Endothelial cell of umbilical vein (primary cell): Measurements from ENCODE around the gene ERCC1. TPM values are rescaled to one million over a fixed set of nuclear protein-coding genes. Genes with fewer than 3 reads are reported as not detected.

Experiments
- BruUV-seq: library from RNA; stranded (reverse); fragments of 400-500 nt; replicated peaks from 2 replicates; lab custom pipeline; 2021; lab: Mats Ljungman, UMichigan
- CTCF ChIA-PET: fragments of 300-600, 350-600 bp; sonication (Branson Sonifier 250); formaldehyde crosslinking; loops from one replicate; lab custom pipeline; 2021; ENCODE audit warnings: antibody characterized with exemption, inconsistent platforms; lab: Charles Lee
- POLR2A ChIA-PET: fragments of 300-600, 350-600 bp; sonication (Branson Sonifier 250); formaldehyde crosslinking; loops from one replicate; lab custom pipeline; 2021; ENCODE audit warnings: antibody characterized with exemption, inconsistent platforms; lab: Charles Lee
- DNase-seq: peaks from one replicate; pipeline ENCODE4 v3.0.0-alpha.2; 2011; ENCODE audit warnings: low read depth, low spot score
- FAIRE-seq: peaks from 2 replicates; lab custom pipeline; 2011; peaks lifted over from hg19 to GRCh38; lab: Jason Lieb, UNC
- H2AFZ ChIP-seq: 2 replicates; pipeline ENCODE4 v1.6.0; 2012; ENCODE audit warnings: low read depth, low read length, control low read depth, inconsistent platforms
- H3K27ac ChIP-seq: 2 replicates; pipeline ENCODE4 v1.5.1; 2011; ENCODE audit warnings: low read depth, mild to moderate bottlenecking, control low read depth, low read length, moderate library complexity; ENCODE audit not compliant: insufficient read depth
- H3K27me3 ChIP-seq, 2 experiments: 2 replicates each; pipeline versions ENCODE4 v1.6.0 to v1.6.1; 2011; ENCODE audit warnings: low read length in 2 of 2, mixed read lengths in 1 of 2; ENCODE audit not compliant: control insufficient read depth in 2 of 2, insufficient read depth in 2 of 2
- H3K36me3 ChIP-seq, 2 experiments: 2 replicates in 1 of 2; 3 replicates in 1 of 2; pipeline ENCODE4 v1.5.1; 2011; ENCODE audit warnings: low read length in 2 of 2, mild to moderate bottlenecking in 1 of 2, moderate library complexity in 1 of 2; ENCODE audit not compliant: control insufficient read depth in 2 of 2, insufficient read depth in 2 of 2; ENCODE audit errors: extremely low read depth in 1 of 2
- H3K4me1 ChIP-seq: 3 replicates; pipeline ENCODE4 v1.5.1; 2011; ENCODE audit warnings: mild to moderate bottlenecking, low read length; ENCODE audit not compliant: control insufficient read depth, insufficient read depth; ENCODE audit errors: extremely low read depth
- H3K4me2 ChIP-seq: 2 replicates; pipeline ENCODE4 v1.6.1; 2011; ENCODE audit warnings: low read length, control low read depth, mixed read lengths; ENCODE audit not compliant: insufficient read depth
- H3K4me3 ChIP-seq, 3 experiments: fragments of 200-600 bp in 1 of 3; sonication (generic), shearing (Covaris generic) in 1 of 3; replicated peaks in 1 of 3; 2 replicates each; pipeline ENCODE4 v1.5.1; 2011 to 2016; ENCODE audit warnings: control low read depth in 3 of 3, low read length in 3 of 3, mild to moderate bottlenecking in 2 of 3, inconsistent platforms in 1 of 3, low read depth in 1 of 3, moderate library complexity in 1 of 3; ENCODE audit not compliant: insufficient read depth in 1 of 3
- H3K79me2 ChIP-seq: 2 replicates; pipeline ENCODE4 v1.6.0; 2012; ENCODE audit warnings: low read length, inconsistent platforms; ENCODE audit not compliant: control insufficient read depth, insufficient read depth
- H3K9ac ChIP-seq: replicated peaks from 2 replicates; pipeline ENCODE3; 2011; ENCODE audit warnings: low read length, control low read depth; ENCODE audit not compliant: insufficient read depth; ENCODE audit errors: extremely low read depth
- H3K9me1 ChIP-seq: replicated peaks from 3 replicates; pipeline ENCODE4 v1.6.0; 2011; ENCODE audit warnings: mild to moderate bottlenecking, low read length; ENCODE audit not compliant: control insufficient read depth, insufficient read depth; ENCODE audit errors: extremely low read depth
- H3K9me3 ChIP-seq: replicated peaks from 2 replicates; pipeline ENCODE4 v1.5.1; 2012; ENCODE audit warnings: low read length, inconsistent platforms; ENCODE audit not compliant: control insufficient read depth, insufficient read depth
- H4K20me1 ChIP-seq: replicated peaks from 2 replicates; pipeline ENCODE3; 2011; ENCODE audit warnings: mild to moderate bottlenecking, low read length; ENCODE audit not compliant: control insufficient read depth, insufficient read depth; ENCODE audit errors: extremely low read depth
- CTCF ChIP-seq, 2 donors: IDR thresholded peaks; 1 replicate in 1 of 2; 2 replicates in 1 of 2; pipeline ENCODE4 v1.5.1; 2011; ENCODE audit warnings: low read length in 2 of 2, mild to moderate bottlenecking in 2 of 2, moderate library complexity in 2 of 2, control low read depth in 1 of 2, inconsistent platforms in 1 of 2, low read depth in 1 of 2; ENCODE audit not compliant: insufficient read depth in 1 of 2; ENCODE audit errors: extremely low read depth in 1 of 2
- EZH2 ChIP-seq: IDR thresholded peaks from 2 replicates; pipeline ENCODE4 v1.6.1; 2012; ENCODE audit warnings: borderline replicate concordance, low read depth, mild to moderate bottlenecking, moderate library complexity, low read length, inconsistent platforms; ENCODE audit not compliant: severe bottlenecking
- FOS ChIP-seq: IDR thresholded peaks from 2 replicates; pipeline ENCODE4 v1.6.1; 2011; ENCODE audit warnings: mild to moderate bottlenecking, low read length, moderate library complexity, borderline replicate concordance; ENCODE audit not compliant: insufficient read depth
- GATA2 ChIP-seq: IDR thresholded peaks from 2 replicates; pipeline ENCODE4 v1.7.0; 2011; ENCODE audit warnings: low read depth, mild to moderate bottlenecking, moderate library complexity, mixed read lengths, low read length; ENCODE audit not compliant: insufficient read length, insufficient read depth
- JUN ChIP-seq: IDR thresholded peaks from 2 replicates; pipeline ENCODE4 v1.6.1; 2011; ENCODE audit warnings: borderline replicate concordance, low read depth; ENCODE audit not compliant: insufficient read length, insufficient read depth
- MYC ChIP-seq: IDR thresholded peaks from one replicate; pipeline ENCODE4 v1.6.1; 2011; ENCODE audit warnings: mild to moderate bottlenecking, low read depth, low read length
- POLR2A ChIP-seq: IDR thresholded peaks from 2 replicates; pipeline ENCODE4 v1.6.1; 2012; ENCODE audit warnings: low read depth, mild to moderate bottlenecking, control low read depth, low read length
- POLR2AphosphoS5 ChIP-seq: IDR thresholded peaks from 2 replicates; pipeline ENCODE4 v1.6.1; 2012; ENCODE audit warnings: low read depth, mild to moderate bottlenecking, control low read depth, low read length, moderate library complexity; ENCODE audit not compliant: insufficient read depth
- dilution Hi-C: fragments of 300-500 bp; cut with MboI; formaldehyde crosslinking; loops from one replicate; pipeline ENCODE4 v1.15.0; 2019; ENCODE audit warnings: low sequenced_read_pairs; ENCODE audit not compliant: extremely low pct_ligation_motif_present
- intact Hi-C: fragments of 100-400 bp; cut with micrococcal nuclease; formaldehyde crosslinking; loops from one replicate; pipeline ENCODE4 v1.10.0; 2022
- polyA plus RNA-seq, 4 experiments: library from polyadenylated mRNA; depleted of rRNA in 3 of 4; stranded (reverse) in 3 of 4; unstranded in 1 of 4; fragments of >200 nt; gene quantifications; 2 replicates each; pipeline versions ENCODE4 v1.2.1 to v1.2.3, GENCODE V29; 2011 to 2012; ENCODE audit warnings: missing spikeins in 1 of 4
- total RNA-seq: library from RNA; stranded (reverse); gene quantifications from 2 replicates; pipeline ENCODE4 v1.2.3, GENCODE V29; 2021
- TF ChIP-seq, protein P1 (sequence below): IDR thresholded peaks from 2 replicates; pipeline ENCODE4 v1.6.1; 2011; ENCODE audit not compliant: insufficient read depth, insufficient read length

ERCC1 gene
- total and polyA plus RNA-seq, 2 donors (not counting 3 experiments of a cell fraction or from before 2014, with no cell fraction given) = 81.8 to 126 TPM

DNA sequence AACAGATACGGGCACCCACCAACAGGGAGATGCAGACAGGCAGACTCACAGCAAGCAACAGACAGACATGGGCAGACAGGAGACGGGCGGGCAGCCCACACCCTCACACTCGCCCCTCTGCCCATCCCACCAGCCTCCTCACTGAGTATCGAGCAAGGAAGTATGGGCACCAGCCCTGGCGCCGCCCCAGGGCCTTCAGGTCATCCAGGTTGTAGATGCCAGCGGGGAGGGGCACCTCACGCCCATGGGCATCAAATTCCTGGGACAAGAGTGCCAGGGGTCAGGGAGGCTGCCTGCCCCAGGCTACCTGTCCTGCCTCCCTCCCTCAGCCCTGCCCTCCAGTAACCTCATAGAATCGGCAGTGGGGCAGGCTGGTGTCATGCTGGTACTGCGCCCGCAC lies 59.0 kb downstream of the ERCC1 start:
- no TSS peak for BruUV-seq
- Histone ChIP-seq H4K20me1 (no peaks in the 10 kb centered on the region), H3K4me2 (no peak overlapping the region), H3K4me3 (no peak overlapping the region), H3K4me1 (peaks cover 5% of the 10 kb centered on the region), H3K36me3 (peaks cover 3 to 17% of the 10 kb centered on the region in 2 experiments), H3K27me3 (no peaks in the 10 kb centered on the region), H3K9me1 (no peaks in the 10 kb centered on the region), H3K9ac (no peak overlapping the region), H2AFZ (no peak overlapping the region), H3K79me2 (peaks cover 13% of the 10 kb centered on the region), H3K27ac (no peak overlapping the region), H3K9me3 (no peaks in the 10 kb centered on the region)
- intact Hi-C loops = no loop called here
- FAIRE-seq (no peak), DNase-seq (no peak)
- dilution Hi-C loops = no loop called here
- POLR2A ChIA-PET = no interaction called here
- no peak for TF ChIP-seq FOS
- TF ChIP-seq JUN = no peak
- TF ChIP-seq, protein P1, sequence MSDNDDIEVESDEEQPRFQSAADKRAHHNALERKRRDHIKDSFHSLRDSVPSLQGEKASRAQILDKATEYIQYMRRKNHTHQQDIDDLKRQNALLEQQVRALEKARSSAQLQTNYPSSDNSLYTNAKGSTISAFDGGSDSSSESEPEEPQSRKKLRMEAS = no peak
- TF ChIP-seq MYC = no peak
- TF ChIP-seq POLR2A = no peak
- TF ChIP-seq GATA2 = no peak
- no peak for TF ChIP-seq EZH2
- no peak for TF ChIP-seq CTCF (IDR thresholded peaks at IDR 0.05; ENCODE audit: extremely low read depth in 1 of 2, insufficient read depth in 1 of 2, low read depth in 1 of 2, low read length in 2 of 2)
- no peak for TF ChIP-seq POLR2AphosphoS5
- CTCF ChIA-PET = no interaction called here
